HG03354 (cell line): ENCODE data around the gene ITPR3.

Experiments
- ATAC-seq: cut with Tn5 transposase; IDR thresholded peaks from one replicate; pipeline ENCODE4 v1.9.1; 2021; ENCODE audit warnings: mild to moderate bottlenecking; ENCODE audit not compliant: unreplicated experiment, poor library complexity, severe bottlenecking

The ITPR3 gene

DNA sequence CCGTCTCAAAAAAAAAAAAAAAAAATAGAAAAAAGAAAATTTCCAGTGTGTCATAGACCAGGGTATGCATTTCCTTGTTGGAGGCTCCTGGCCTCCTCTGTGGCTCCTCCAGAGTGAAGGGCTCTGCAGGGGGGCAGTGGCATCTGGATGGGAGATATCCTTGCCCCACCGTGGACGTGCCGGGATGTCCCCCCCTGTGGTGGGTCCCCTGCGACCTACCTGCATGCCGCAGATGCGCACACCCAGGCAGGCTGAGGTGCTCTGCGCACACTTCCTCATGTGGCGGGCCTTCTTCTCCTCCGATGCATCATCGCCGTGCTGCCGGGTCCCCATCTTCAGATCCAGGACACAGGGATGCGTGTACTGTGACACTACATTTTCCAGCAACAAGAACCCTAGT is 104.1 kb downstream of the ITPR3 start:
- ATAC-seq, result no peak

DNA sequence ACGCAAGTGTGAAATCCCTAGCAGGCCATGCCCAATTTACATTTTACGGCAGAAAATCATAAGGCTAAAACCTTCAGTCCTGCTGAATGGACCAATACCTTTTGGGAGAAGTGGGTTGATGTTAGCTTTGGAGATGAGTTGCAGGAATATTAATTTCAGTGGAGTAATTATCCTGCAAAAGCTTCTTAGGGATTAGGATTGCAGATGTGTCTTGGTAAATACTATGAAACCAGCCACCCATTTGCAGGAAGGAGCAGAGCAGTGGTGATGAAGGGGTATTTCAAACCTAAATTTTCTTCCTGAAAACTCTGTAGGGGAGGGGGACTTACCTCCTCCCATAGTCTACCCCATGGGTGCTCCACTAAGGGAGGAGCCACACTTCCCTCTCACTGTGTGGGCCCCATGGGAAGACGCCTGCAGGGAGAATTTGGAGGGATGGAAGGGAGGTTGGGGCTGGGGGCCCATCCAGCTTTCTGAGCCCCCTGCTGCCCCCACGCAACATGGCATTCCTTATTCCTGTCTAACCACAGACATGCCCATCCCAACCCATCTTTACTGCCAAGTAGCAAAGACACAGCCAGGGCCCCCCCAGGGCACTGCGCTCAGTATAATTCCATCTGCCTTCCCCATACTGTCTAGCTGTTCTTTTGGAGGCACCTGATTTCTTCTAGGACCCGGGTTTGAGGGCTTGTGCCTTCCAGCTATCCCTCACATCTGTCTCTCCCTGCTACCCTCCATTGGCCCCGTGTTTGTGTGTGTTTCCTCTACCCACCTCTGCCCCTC is 105.0 kb downstream of the ITPR3 start:
- ATAC-seq, result no peak

GRCh38 chr6:33726696-33727095 is 105.6 kb downstream of the ITPR3 start:
- no peak for ATAC-seq

GRCh38 chr6:33727126-33727525 is 106.0 kb downstream of the ITPR3 start:
- no peak for ATAC-seq

- ATAC-seq, result no peak
Observed at GRCh38 chr6:33727932-33728331, 106.8 kb downstream of the ITPR3 start.

DNA sequence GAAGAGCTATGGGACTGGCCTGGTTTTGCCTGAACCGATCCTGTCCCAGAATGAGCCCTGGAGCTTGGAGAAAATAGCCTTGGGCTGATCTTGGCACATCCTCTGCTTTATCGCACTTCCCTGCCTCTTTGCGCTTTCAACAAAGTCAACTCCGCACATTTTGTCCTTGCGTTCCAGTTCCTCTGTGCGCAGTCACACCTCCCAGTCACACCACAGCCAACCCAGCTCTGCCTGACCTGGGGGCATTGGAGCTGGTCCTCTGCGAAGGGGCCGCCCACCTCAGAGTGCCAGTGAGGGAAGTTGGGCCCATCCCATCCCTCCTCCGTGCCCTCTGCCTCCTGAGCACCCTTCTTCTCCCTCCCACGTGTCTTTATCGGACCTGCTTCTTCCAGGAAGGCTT is 107.3 kb downstream of the ITPR3 start:
- ATAC-seq, result no peak

- ATAC-seq, result no peak
Observed at GRCh38 chr6:33729059-33729458, 107.9 kb downstream of the ITPR3 start.

- no peak for ATAC-seq
Observed at GRCh38 chr6:33730611-33731010, 109.5 kb downstream of the ITPR3 start.

DNA sequence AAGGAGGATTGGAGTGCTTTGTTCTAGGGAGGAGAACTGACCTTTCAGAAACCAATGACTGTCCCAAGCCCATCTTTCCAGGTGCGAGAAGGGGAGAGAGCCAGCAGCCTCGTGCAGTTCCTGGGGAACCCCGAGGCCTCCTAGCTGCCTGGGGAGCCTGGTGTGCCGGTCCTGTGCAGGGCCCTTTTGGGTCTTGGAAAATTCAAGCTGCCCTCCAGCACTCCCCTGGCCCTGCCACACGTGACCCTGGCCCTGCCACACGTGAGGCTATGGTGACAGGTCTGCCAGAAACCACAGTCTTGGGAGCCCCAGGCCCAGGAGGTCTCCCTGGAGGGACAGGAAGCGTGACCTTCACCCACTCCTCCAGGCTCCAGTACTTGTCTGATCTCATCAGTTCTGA is 109.9 kb downstream of the ITPR3 start:
- no peak for ATAC-seq

DNA sequence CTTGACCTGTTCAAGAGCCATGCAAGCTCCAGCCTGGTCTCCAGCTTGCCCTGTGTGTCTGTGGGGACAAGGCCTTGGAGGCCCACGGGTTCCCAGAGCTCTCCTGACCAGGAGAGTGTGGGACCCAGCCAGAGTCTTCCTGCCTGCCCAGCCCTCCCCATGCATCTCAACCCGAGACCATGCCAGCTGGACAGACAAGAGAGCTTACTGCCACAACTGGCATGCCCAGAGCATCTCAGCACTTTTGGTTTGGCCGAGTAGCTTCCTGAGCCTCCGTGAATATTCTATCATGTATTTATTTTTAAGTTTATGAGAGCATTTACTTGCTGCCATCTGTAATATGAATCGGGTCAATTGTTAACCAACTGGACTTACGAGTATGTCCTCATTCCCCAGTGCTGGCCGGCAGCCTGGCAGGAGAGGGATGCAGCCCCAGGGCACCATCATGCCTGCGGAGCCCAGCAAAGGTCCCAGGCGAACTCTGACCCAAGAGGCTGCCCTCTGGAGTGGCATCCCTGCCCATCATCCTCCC is 110.7 kb downstream of the ITPR3 start:
- ATAC-seq, result no peak

DNA sequence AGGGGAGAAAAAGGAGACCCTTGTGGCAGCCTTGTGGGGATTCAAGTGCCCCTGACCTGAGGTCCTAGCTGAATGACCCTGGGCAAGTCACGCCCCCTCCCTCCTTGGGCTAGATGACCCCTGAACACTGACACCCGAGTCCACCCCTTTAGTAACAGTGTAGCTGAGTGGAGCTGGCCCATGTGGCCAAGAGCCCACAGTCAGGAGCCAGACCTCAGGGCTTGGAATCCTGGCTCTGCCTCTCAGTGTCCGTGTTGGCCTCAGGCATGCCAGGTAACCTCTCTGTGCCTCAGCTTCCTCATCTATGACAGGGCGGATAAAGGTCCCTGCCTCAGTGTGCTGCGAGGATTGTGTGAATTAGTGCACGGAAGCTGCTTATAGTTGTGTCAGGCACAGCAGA is 111.3 kb downstream of the ITPR3 start:
- no peak for ATAC-seq

GRCh38 chr6:33732817-33733708 is 111.9 kb downstream of the ITPR3 start:
- ATAC-seq, result no peak

DNA sequence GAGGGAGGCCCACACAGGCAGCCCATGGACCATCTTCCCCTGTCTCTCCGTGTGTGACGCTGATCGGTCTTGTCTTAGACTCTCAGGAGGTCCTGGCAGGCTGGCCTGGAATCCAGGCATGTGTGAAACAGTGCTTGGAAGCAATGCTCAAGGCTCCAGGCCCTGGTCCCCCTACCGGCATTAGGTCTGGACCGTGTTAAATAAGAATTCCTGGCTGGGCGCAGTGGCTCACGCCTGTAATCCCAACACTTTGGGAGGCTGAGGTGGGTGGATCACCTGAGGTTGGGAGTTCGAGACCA is 112.5 kb downstream of the ITPR3 start:
- no peak for ATAC-seq

DNA sequence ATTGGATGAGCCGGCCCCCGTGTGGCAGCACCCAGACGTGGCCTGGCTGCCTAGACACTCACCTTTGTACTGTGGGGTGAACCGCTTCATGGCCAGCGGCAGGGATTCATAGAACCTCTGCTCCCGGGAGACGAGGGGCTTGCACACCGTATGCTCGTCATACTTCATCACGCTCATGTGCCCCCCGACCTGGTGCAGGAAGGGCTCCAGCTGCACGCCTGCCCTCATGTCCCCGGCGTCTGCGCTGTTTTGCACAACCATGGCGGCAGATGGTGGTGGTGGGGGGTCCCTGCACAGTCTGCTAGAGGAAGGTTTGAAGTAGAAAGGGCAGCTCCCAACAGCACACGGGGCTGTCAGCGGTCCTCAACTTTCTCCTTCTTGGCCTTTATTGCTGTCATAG is 114.1 kb downstream of the ITPR3 start:
- ATAC-seq, result no peak

- ATAC-seq, result no peak
Observed at GRCh38 chr6:33737267-33738026, 116.3 kb downstream of the ITPR3 start.

DNA sequence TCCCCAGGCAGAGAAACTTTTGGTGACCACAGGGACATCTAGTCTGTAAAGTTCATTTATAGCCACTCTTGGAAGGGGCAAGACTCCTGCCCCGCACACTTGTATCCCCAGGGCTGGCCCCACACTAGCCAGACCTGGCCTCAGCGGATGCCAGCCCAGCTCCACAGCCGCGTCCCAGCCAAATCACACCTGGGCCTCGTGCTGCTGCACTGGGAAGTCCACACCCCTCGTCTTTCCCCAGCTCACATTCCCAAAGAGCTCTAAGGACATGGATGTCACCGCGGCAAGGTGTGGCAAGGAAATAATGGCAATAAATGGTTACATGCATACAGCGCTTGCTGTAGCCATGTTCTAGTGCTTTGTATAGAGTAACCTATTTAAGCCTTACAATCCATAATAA is 117.0 kb downstream of the ITPR3 start:
- ATAC-seq, result no peak

DNA sequence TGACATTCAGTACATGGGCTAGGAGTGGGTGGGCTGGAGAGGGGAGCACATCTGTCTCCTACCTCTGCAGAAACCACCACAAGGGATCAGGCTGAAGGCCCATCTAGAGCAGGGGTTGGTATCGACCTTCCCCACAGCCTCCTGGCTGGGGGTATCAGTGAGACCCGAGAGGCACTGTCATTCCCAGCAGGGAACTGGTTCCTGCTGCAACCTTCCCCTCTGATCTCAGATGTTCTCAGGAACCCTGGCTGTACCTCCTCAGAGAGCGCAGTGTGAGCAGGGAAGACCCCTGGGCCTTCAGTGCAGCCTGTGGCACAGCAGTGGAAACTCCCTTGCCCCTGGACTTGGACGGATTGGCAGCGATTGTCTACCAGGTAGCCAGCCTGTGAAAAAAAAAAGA is 117.8 kb downstream of the ITPR3 start:
- no peak for ATAC-seq

DNA sequence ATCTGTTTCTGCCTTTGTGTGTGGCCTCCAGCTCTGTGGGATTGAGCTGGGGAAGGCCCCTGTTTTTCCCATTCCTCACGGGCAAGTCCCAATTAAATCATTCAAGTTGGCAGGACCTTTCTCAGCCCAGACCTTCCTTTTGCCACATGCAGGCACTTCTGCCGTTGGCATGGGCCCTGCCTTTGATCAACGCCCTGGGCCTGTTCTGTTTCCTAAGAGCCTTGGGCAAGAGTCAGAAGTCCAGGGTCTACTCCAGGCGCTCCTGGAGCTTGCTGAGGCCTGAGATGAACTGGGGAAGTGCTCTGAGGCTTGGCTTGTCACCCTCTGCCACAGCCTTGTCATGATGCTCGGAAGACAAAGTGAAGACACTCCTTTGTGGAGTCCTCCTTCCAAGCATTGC is 118.4 kb downstream of the ITPR3 start:
- ATAC-seq, result no peak

GRCh38 chr6:33740204-33740608 is 119.1 kb downstream of the ITPR3 start:
- ATAC-seq, result no peak

DNA sequence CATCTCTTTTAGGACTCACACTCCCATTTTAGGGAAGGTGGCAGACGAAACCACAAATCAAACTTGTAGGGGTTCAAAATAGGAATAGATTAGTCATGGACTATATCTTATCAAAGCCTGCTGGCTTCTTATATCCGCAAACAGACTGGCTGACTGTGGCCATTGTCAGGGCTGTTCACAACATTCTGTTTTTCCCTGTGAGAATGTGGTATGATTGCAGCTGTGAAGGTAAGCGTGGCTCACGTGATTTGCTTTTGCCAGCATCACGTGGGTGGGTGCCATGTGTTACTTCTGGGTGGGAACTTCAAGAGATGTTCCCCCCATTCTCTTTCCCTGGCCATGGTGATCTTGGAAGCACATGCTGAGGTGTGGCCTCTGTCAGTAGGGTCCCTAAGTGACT is 119.7 kb downstream of the ITPR3 start:
- no peak for ATAC-seq
